Measurements from ENCODE around the gene IGSF6.
A peak's percentile ranks its signal among the peaks of the same experiment; 100 is the strongest.

IGSF6 gene

GRCh38 chr16:21598701-21599121, 53.7 kb downstream of the IGSF6 start:
- Histone ChIP-seq H2AK5ac (ENCODE audit: low read length) (peak overlapping the region; percentile 86), H3K23ac (ENCODE audit: low read length) (no peak overlapping the region), H3K4ac (ENCODE audit: low read depth, low read length) (peak overlapping the region; percentile 90), H4K91ac (ENCODE audit: low read depth, low read length) (peak overlapping the region; percentile 96), H3K4me2 (ENCODE audit: low read length) (peak overlapping the region; percentile 79), H2BK120ac (ENCODE audit: insufficient read depth, low read length, poor library complexity) (peak overlapping the region; percentile 85), H3K14ac (ENCODE audit: low read length) (peak overlapping the region; percentile 97), H2BK12ac (ENCODE audit: low read length) (peak overlapping the region; percentile 41), H4K12ac (ENCODE audit: low read depth, low read length) (peak overlapping the region; percentile 98), H3K9me3 (ENCODE audit: insufficient read depth, low read depth, low read length) (no peaks in the 10 kb centered on the region), H4K8ac (ENCODE audit: low read depth, low read length) (peak overlapping the region; percentile 98), H3K18ac (ENCODE audit: low read length) (peak overlapping the region; percentile 94), H3K36me3 (ENCODE audit: control insufficient read depth in 1 of 2, insufficient read depth in 2 of 2, low read length in 2 of 2) (no peaks in the 10 kb centered on the region), H3K79me1 (ENCODE audit: low read length) (peaks cover 10% of the 10 kb centered on the region), H2BK5ac (ENCODE audit: low read depth, low read length, poor library complexity) (peak overlapping the region; percentile 79), H3K27ac (ENCODE audit: low read depth, low read length) (peak overlapping the region; percentile 59), H3K9ac (ENCODE audit: low read length) (peak overlapping the region; percentile 91), H3K4me1 (ENCODE audit: control insufficient read depth in 1 of 2, insufficient read depth in 2 of 2, low read length in 2 of 2) (peaks cover 0 to 5% of the 10 kb centered on the region in 2 experiments), H3K4me3 (ENCODE audit: low read depth, low read length) (peak overlapping the region; percentile 92), H3K27me3 (ENCODE audit: insufficient read depth, low read length) (no peaks in the 10 kb centered on the region), H2AFZ (ENCODE audit: insufficient read depth, low read length, poor library complexity) (peak overlapping the region; percentile 99), H3K79me2 (ENCODE audit: control insufficient read depth, insufficient read depth, low read length, poor library complexity) (peaks cover 10% of the 10 kb centered on the region)
- WGBS (ENCODE audit: extremely low coverage, insufficient coverage, insufficient read length): no CpG with 5 or more reads among the region's 13 CpGs
- no peak for DNase-seq

GRCh38 chr16:21598206-21598605, 54.2 kb downstream of the IGSF6 start:
- Histone ChIP-seq H3K4me2 (ENCODE audit: low read length) (peak overlapping the region; percentile 79), H4K91ac (ENCODE audit: low read depth, low read length) (no peak overlapping the region), H2BK120ac (ENCODE audit: insufficient read depth, low read length, poor library complexity) (no peak overlapping the region), H3K27me3 (ENCODE audit: insufficient read depth, low read length) (no peaks in the 10 kb centered on the region), H3K18ac (ENCODE audit: low read length) (no peak overlapping the region), H2BK12ac (ENCODE audit: low read length) (no peak overlapping the region), H3K4me1 (ENCODE audit: control insufficient read depth in 1 of 2, insufficient read depth in 2 of 2, low read length in 2 of 2) (peaks cover 0 to 5% of the 10 kb centered on the region in 2 experiments), H2AFZ (ENCODE audit: insufficient read depth, low read length, poor library complexity) (no peak overlapping the region), H3K9me3 (ENCODE audit: insufficient read depth, low read depth, low read length) (no peaks in the 10 kb centered on the region), H4K8ac (ENCODE audit: low read depth, low read length) (no peak overlapping the region), H3K79me2 (ENCODE audit: control insufficient read depth, insufficient read depth, low read length, poor library complexity) (peaks cover 10% of the 10 kb centered on the region), H3K4ac (ENCODE audit: low read depth, low read length) (no peak overlapping the region), H3K36me3 (ENCODE audit: control insufficient read depth in 1 of 2, insufficient read depth in 2 of 2, low read length in 2 of 2) (no peaks in the 10 kb centered on the region), H3K23ac (ENCODE audit: low read length) (no peak overlapping the region), H3K27ac (ENCODE audit: low read depth, low read length) (no peak overlapping the region), H2AK5ac (ENCODE audit: low read length) (no peak overlapping the region), H3K4me3 (ENCODE audit: low read depth, low read length) (no peak overlapping the region), H4K12ac (ENCODE audit: low read depth, low read length) (peak overlapping the region; percentile 5), H3K79me1 (ENCODE audit: low read length) (peaks cover 10% of the 10 kb centered on the region), H2BK5ac (ENCODE audit: low read depth, low read length, poor library complexity) (no peak overlapping the region), H3K9ac (ENCODE audit: low read length) (no peak overlapping the region), H3K14ac (ENCODE audit: low read length) (no peak overlapping the region)
- WGBS (ENCODE audit: extremely low coverage, insufficient coverage, insufficient read length): no CpG with 5 or more reads among the region's 12 CpGs
- DNase-seq: no peak

DNA sequence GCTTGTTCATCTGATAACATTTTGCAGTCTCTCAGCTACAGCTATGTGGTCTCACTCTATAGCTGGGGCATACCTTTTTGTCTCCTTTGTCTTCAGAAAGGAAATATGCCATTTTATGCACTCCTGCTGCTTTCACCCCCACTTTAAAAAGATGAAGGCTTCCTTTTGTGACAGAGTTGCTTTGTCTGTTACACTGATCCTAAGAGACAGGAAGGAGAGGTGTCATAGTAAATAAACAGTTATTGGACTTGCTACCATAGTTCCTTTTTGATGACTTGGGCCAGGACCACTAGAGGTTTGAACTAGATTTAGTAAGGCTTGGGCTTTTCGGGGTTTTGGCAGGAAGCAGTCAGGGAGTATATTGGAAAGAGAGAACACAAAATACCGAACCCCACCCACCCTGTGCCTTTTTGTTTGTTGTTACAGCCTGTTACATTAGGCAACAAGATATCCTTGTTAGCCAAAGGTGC, 54.8 kb downstream of the IGSF6 start:
- no peak overlapping the region for H4K91ac ChIP-seq (ENCODE audit: low read depth, low read length)
- DNase-seq: no peak
- H3K4ac ChIP-seq (ENCODE audit: low read depth, low read length): no peak overlapping the region
- H2AK5ac ChIP-seq (ENCODE audit: low read length): no peak overlapping the region
- H3K27ac ChIP-seq (ENCODE audit: low read depth, low read length): no peak overlapping the region
- no peak overlapping the region for H2BK120ac ChIP-seq (ENCODE audit: insufficient read depth, low read length, poor library complexity)
- H3K18ac ChIP-seq (ENCODE audit: low read length): no peak overlapping the region
- no peak overlapping the region for H3K4me3 ChIP-seq (ENCODE audit: low read depth, low read length)
- H3K23ac ChIP-seq (ENCODE audit: low read length): no peak overlapping the region
- H4K8ac ChIP-seq (ENCODE audit: low read depth, low read length): no peak overlapping the region
- no peak overlapping the region for H3K4me2 ChIP-seq (ENCODE audit: low read length)
- no peak overlapping the region for H4K12ac ChIP-seq (ENCODE audit: low read depth, low read length)
- peaks cover 10% of the 10 kb centered on the region for H3K79me2 ChIP-seq (ENCODE audit: control insufficient read depth, insufficient read depth, low read length, poor library complexity)
- peaks cover 0 to 5% of the 10 kb centered on the region in 2 experiments for H3K4me1 ChIP-seq (ENCODE audit: control insufficient read depth in 1 of 2, insufficient read depth in 2 of 2, low read length in 2 of 2)
- no peak overlapping the region for H3K9ac ChIP-seq (ENCODE audit: low read length)
- no peak overlapping the region for H2BK12ac ChIP-seq (ENCODE audit: low read length)
- no peaks in the 10 kb centered on the region for H3K9me3 ChIP-seq (ENCODE audit: insufficient read depth, low read depth, low read length)
- WGBS (ENCODE audit: extremely low coverage, insufficient coverage, insufficient read length): no CpG with 5 or more reads among the region's 2 CpGs
- peaks cover 10% of the 10 kb centered on the region for H3K79me1 ChIP-seq (ENCODE audit: low read length)
- H2AFZ ChIP-seq (ENCODE audit: insufficient read depth, low read length, poor library complexity): no peak overlapping the region
- no peaks in the 10 kb centered on the region for H3K36me3 ChIP-seq (ENCODE audit: control insufficient read depth in 1 of 2, insufficient read depth in 2 of 2, low read length in 2 of 2)
- no peak overlapping the region for H2BK5ac ChIP-seq (ENCODE audit: low read depth, low read length, poor library complexity)
- no peaks in the 10 kb centered on the region for H3K27me3 ChIP-seq (ENCODE audit: insufficient read depth, low read length)
- no peak overlapping the region for H3K14ac ChIP-seq (ENCODE audit: low read length)

- H2AK5ac ChIP-seq (ENCODE audit: low read length): no peak overlapping the region
- no peaks in the 10 kb centered on the region for H3K36me3 ChIP-seq (ENCODE audit: control insufficient read depth in 1 of 2, insufficient read depth in 2 of 2, low read length in 2 of 2)
- H3K27ac ChIP-seq (ENCODE audit: low read depth, low read length): no peak overlapping the region
- no CpG with 5 or more reads among the region's 7 CpGs for WGBS (ENCODE audit: extremely low coverage, insufficient coverage, insufficient read length)
- H4K12ac ChIP-seq (ENCODE audit: low read depth, low read length): no peak overlapping the region
- H3K9me3 ChIP-seq (ENCODE audit: insufficient read depth, low read depth, low read length): no peaks in the 10 kb centered on the region
- H3K27me3 ChIP-seq (ENCODE audit: insufficient read depth, low read length): no peaks in the 10 kb centered on the region
- H3K9ac ChIP-seq (ENCODE audit: low read length): no peak overlapping the region
- no peak overlapping the region for H4K8ac ChIP-seq (ENCODE audit: low read depth, low read length)
- no peaks in the 10 kb centered on the region for H3K79me2 ChIP-seq (ENCODE audit: control insufficient read depth, insufficient read depth, low read length, poor library complexity)
- H3K4me2 ChIP-seq (ENCODE audit: low read length): no peak overlapping the region
- no peak for DNase-seq
- no peak overlapping the region for H3K4ac ChIP-seq (ENCODE audit: low read depth, low read length)
- no peak overlapping the region for H2BK120ac ChIP-seq (ENCODE audit: insufficient read depth, low read length, poor library complexity)
- no peak overlapping the region for H3K14ac ChIP-seq (ENCODE audit: low read length)
- H2BK12ac ChIP-seq (ENCODE audit: low read length): no peak overlapping the region
- peaks cover 0 to 2% of the 10 kb centered on the region in 2 experiments for H3K4me1 ChIP-seq (ENCODE audit: control insufficient read depth in 1 of 2, insufficient read depth in 2 of 2, low read length in 2 of 2)
- H3K23ac ChIP-seq (ENCODE audit: low read length): no peak overlapping the region
- no peak overlapping the region for H3K4me3 ChIP-seq (ENCODE audit: low read depth, low read length)
- no peak overlapping the region for H4K91ac ChIP-seq (ENCODE audit: low read depth, low read length)
- no peak overlapping the region for H2AFZ ChIP-seq (ENCODE audit: insufficient read depth, low read length, poor library complexity)
- H2BK5ac ChIP-seq (ENCODE audit: low read depth, low read length, poor library complexity): no peak overlapping the region
- no peaks in the 10 kb centered on the region for H3K79me1 ChIP-seq (ENCODE audit: low read length)
- H3K18ac ChIP-seq (ENCODE audit: low read length): no peak overlapping the region
These were observed 58.7 kb downstream of the IGSF6 start for GRCh38 chr16:21593530-21594289.
